Common myeloid progenitor, CD34-positive (primary cell): ENCODE data around the gene TBC1D24.

Experiments used
- CTCF ChIA-PET: fragments of 350-600 bp; sonication (Branson Sonifier 250); formaldehyde crosslinking; loops from one replicate; lab custom pipeline; 2021; ENCODE audit warnings: antibody characterized with exemption; lab: Charles Lee
- POLR2A ChIA-PET: fragments of 350-600 bp; sonication (Branson Sonifier 250); formaldehyde crosslinking; loops from one replicate; lab custom pipeline; 2021; ENCODE audit warnings: antibody characterized with exemption; lab: Charles Lee
- DNase-seq, 3 donors: peaks; one replicate each; pipeline versions ENCODE4 v3.0.0 to v3.0.0-alpha.2; 2013
- H3K27ac ChIP-seq, 2 experiments: 1 replicate in 1 of 2; 2 replicates in 1 of 2; pipeline ENCODE4 v1.7.0; 2013; ENCODE audit warnings: inconsistent platforms in 2 of 2, low read length in 2 of 2, mild to moderate bottlenecking in 2 of 2, low read depth in 1 of 2, moderate library complexity in 1 of 2; ENCODE audit not compliant: severe bottlenecking in 2 of 2, insufficient read depth in 1 of 2, poor library complexity in 1 of 2
- H3K27me3 ChIP-seq, 5 experiments: replicated peaks in 2 of 5; 1 replicate in 3 of 5; 2 replicates in 2 of 5; pipeline versions ENCODE4 v1.6.1 to v1.7.0; 2013; ENCODE audit warnings: low read length in 4 of 5, mild to moderate bottlenecking in 2 of 5, moderate library complexity in 2 of 5, inconsistent platforms in 1 of 5; ENCODE audit not compliant: insufficient read depth in 5 of 5, control insufficient read depth in 4 of 5
- H3K36me3 ChIP-seq, 4 experiments: 1 replicate in 2 of 4; 2 replicates in 2 of 4; pipeline versions ENCODE4 v1.6.1 to v1.7.0; 2013; ENCODE audit warnings: low read length in 3 of 4, control low read depth in 1 of 4, mild to moderate bottlenecking in 1 of 4; ENCODE audit not compliant: control insufficient read depth in 4 of 4, insufficient read depth in 4 of 4
- H3K4me1 ChIP-seq, 4 experiments: 1 replicate in 3 of 4; 2 replicates in 1 of 4; pipeline versions ENCODE4 v1.6.1 to v1.7.1; 2013; ENCODE audit warnings: low read length in 3 of 4, mild to moderate bottlenecking in 3 of 4, control low read depth in 1 of 4, inconsistent platforms in 1 of 4, moderate library complexity in 1 of 4; ENCODE audit not compliant: control insufficient read depth in 4 of 4, insufficient read depth in 4 of 4; ENCODE audit errors: control extremely low read depth in 1 of 4
- H3K4me3 ChIP-seq, 7 experiments: 1 replicate in 4 of 7; 2 replicates in 3 of 7; pipeline versions ENCODE4 v1.5.1 to v1.7.0; 2013; ENCODE audit warnings: mild to moderate bottlenecking in 7 of 7, low read length in 6 of 7, moderate library complexity in 6 of 7, inconsistent platforms in 2 of 7, low read depth in 2 of 7, control low read depth in 1 of 7; ENCODE audit not compliant: insufficient read depth in 4 of 7, control insufficient read depth in 1 of 7; ENCODE audit errors: extremely low read depth in 1 of 7
- H3K9me3 ChIP-seq, 5 experiments: 1 replicate in 4 of 5; 2 replicates in 1 of 5; pipeline versions ENCODE4 v1.6.1 to v1.7.1; 2013; ENCODE audit warnings: low read length in 4 of 5, mild to moderate bottlenecking in 2 of 5, inconsistent platforms in 1 of 5, low read depth in 1 of 5, moderate library complexity in 1 of 5; ENCODE audit not compliant: control insufficient read depth in 4 of 5, insufficient read depth in 2 of 5; ENCODE audit errors: control extremely low read depth in 1 of 5
- WGBS: methylation state at CpG from one replicate; pipeline ENCODE4 v1.1.5; 2013; ENCODE audit not compliant: insufficient coverage; 5-methylcytosine and 5-hydroxymethylcytosine counted together

Gene TBC1D24

DNA sequence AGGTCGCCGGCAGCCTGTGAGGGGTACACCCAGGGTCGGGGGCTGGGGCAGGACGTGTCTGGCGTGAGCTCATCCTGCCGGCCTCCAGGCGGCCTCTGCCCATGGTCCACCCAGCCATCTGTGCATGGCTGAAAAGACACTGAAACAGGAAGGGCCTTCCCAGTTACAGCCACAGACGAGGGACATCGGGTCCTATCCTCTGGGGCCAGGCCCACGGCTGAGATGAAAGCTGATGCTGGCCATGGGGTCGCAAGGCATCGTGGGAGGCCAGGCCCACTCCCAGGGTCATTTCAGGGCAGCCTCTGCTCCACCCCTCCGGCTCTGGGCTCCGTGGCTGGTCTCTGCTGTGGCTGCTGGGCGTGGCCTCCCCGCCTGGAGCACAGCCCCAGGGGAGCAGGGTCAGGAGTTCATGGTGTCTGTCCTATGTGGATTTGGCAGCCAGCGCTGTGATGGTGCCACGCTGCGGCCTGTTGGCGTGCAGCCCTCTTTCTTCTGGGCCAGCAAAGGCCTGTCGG, 22.2 kb downstream of the TBC1D24 start:
- WGBS = 95% methylated on average over 21 of the region's 21 CpGs
- DNase-seq = no peak
- Histone ChIP-seq H3K9me3 (no peaks in the 10 kb centered on the region), H3K4me1 (peaks cover 0 to 13% (median 9%) of the 10 kb centered on the region in 4 experiments), H3K4me3 (no peak overlapping the region), H3K27ac (no peak overlapping the region), H3K36me3 (peaks cover 0 to 62% (median 33%) of the 10 kb centered on the region in 4 experiments), H3K27me3 (no peaks in the 10 kb centered on the region)
- ChIA-PET POLR2A (interaction anchor here (0.6 kb wide), 1 partner anchor 31 kb away, joined by 3 read pairs; no protein-coding TSS in a partner anchor), CTCF (interaction anchor here (0.9 to 1.3 kb wide), 2 partner anchors 9 to 15 kb away, joined by 3 to 4 read pairs; no protein-coding TSS in a partner anchor)

- Histone ChIP-seq H3K4me1 (peaks cover 0 to 20% (median 16%) of the 10 kb centered on the region in 4 experiments), H3K27me3 (no peaks in the 10 kb centered on the region), H3K9me3 (no peaks in the 10 kb centered on the region), H3K36me3 (peaks cover 0 to 61% (median 33%) of the 10 kb centered on the region in 4 experiments), H3K4me3 (no peak overlapping the region), H3K27ac (peak overlapping the region in 1 of 2 experiments; percentile 25)
- POLR2A ChIA-PET = no interaction called here
- DNase-seq = no peak
- WGBS = 91% methylated on average over 26 of the region's 26 CpGs
- CTCF ChIA-PET = interaction anchor here (0.7 to 1.3 kb wide), 3 partner anchors 10 to 29 kb away, joined by 4 to 7 read pairs (median 4); no protein-coding TSS in a partner anchor
Observed at GRCh38 chr16:2497695-2498484, 23.0 kb downstream of the TBC1D24 start.

GRCh38 chr16:2498531-2499253, 23.8 kb downstream of the TBC1D24 start:
- WGBS = 86% methylated on average over 6 of the region's 15 CpGs
- no peak overlapping the region for H3K27ac ChIP-seq
- POLR2A ChIA-PET = no interaction called here
- H3K27me3 ChIP-seq = no peaks in the 10 kb centered on the region
- CTCF ChIA-PET = interaction anchor here (0.7 to 1.5 kb wide), 3 partner anchors 10 to 30 kb away, joined by 3 to 7 read pairs (median 4); no protein-coding TSS in a partner anchor
- DNase-seq = no peak
- peaks cover 0 to 22% (median 18%) of the 10 kb centered on the region in 4 experiments for H3K4me1 ChIP-seq
- H3K9me3 ChIP-seq = no peaks in the 10 kb centered on the region
- H3K36me3 ChIP-seq = peaks cover 0 to 57% (median 33%) of the 10 kb centered on the region in 4 experiments
- H3K4me3 ChIP-seq = no peak overlapping the region

GRCh38 chr16:2499454-2499853, 24.5 kb downstream of the TBC1D24 start:
- WGBS = 100% methylated on average over 3 of the region's 6 CpGs
- CTCF ChIA-PET = interaction anchor here (0.8 to 4.2 kb wide), 5 partner anchors 10 to 70 kb away, joined by 3 to 42 read pairs (median 4); partner anchors contain the start of gene CCNF
- H3K4me1 ChIP-seq = peaks cover 0 to 22% (median 18%) of the 10 kb centered on the region in 4 experiments
- DNase-seq = no peak
- H3K9me3 ChIP-seq = no peaks in the 10 kb centered on the region
- H3K36me3 ChIP-seq = peaks cover 0 to 56% (median 33%) of the 10 kb centered on the region in 4 experiments
- no peaks in the 10 kb centered on the region for H3K27me3 ChIP-seq
- POLR2A ChIA-PET = no interaction called here
- H3K4me3 ChIP-seq = no peak overlapping the region
- no peak overlapping the region for H3K27ac ChIP-seq

- ChIA-PET CTCF (interaction anchor here (0.8 to 4.2 kb wide), 10 partner anchors 10 to 492 kb away, joined by 3 to 42 read pairs (median 5); partner anchors contain the start of genes CCNF, TBC1D24 and TEDC2), POLR2A (no interaction called here)
- H3K9me3 ChIP-seq = no peaks in the 10 kb centered on the region
- H3K4me1 ChIP-seq = peaks cover 0 to 22% (median 18%) of the 10 kb centered on the region in 4 experiments
- no peaks in the 10 kb centered on the region for H3K27me3 ChIP-seq
- 93% methylated on average over 29 of the region's 29 CpGs for WGBS
- peaks cover 0 to 56% (median 33%) of the 10 kb centered on the region in 4 experiments for H3K36me3 ChIP-seq
- DNase-seq = no peak
- H3K4me3 ChIP-seq = no peak overlapping the region
- H3K27ac ChIP-seq = no peak overlapping the region
Observed at GRCh38 chr16:2499890-2500429, 25.0 kb downstream of the TBC1D24 start.

DNA sequence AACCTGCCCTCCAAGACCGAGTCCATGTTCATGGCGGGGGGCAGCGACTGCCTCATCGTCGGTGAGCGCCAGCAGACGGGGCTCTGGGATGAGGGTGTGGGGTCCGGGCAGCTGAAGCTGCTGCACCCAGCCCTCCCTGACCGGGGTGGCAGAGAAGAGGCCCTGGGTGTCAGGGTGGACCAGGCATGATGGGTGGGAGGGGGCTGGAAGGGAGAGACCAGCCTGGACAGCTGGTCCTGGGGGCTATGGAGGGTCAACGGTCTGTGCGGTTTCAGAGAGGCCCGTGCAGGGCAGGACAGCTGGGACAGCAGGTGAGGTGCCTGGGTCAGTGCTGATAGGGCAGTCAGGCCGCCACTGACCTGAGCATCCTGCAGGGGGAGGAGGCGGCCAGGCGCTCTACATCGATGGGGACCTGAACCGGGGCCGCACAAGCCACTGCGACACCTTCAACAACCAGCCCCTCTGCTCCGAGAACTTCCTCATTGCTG, 25.5 kb downstream of the TBC1D24 start:
- H3K27ac ChIP-seq = no peak overlapping the region
- ChIA-PET CTCF (interaction anchor here (0.6 to 4.2 kb wide), 18 partner anchors 9 to 493 kb away, joined by 3 to 42 read pairs (median 6); partner anchors contain the start of genes AMDHD2, ATP6V0C, CCNF and TBC1D24), POLR2A (interaction anchor here (1.4 kb wide), 1 partner anchor 345 kb away, joined by 3 read pairs; the partner anchor contains the start of gene TRAF7)
- 90% methylated on average over 12 of the region's 20 CpGs for WGBS
- no peak for DNase-seq
- H3K4me3 ChIP-seq = no peak overlapping the region
- H3K36me3 ChIP-seq = peaks cover 0 to 56% (median 33%) of the 10 kb centered on the region in 4 experiments
- no peaks in the 10 kb centered on the region for H3K27me3 ChIP-seq
- H3K9me3 ChIP-seq = no peaks in the 10 kb centered on the region
- peaks cover 0 to 22% (median 18%) of the 10 kb centered on the region in 4 experiments for H3K4me1 ChIP-seq
